ENCODE measurements around the gene NHERF1.

The NHERF1 gene

DNA sequence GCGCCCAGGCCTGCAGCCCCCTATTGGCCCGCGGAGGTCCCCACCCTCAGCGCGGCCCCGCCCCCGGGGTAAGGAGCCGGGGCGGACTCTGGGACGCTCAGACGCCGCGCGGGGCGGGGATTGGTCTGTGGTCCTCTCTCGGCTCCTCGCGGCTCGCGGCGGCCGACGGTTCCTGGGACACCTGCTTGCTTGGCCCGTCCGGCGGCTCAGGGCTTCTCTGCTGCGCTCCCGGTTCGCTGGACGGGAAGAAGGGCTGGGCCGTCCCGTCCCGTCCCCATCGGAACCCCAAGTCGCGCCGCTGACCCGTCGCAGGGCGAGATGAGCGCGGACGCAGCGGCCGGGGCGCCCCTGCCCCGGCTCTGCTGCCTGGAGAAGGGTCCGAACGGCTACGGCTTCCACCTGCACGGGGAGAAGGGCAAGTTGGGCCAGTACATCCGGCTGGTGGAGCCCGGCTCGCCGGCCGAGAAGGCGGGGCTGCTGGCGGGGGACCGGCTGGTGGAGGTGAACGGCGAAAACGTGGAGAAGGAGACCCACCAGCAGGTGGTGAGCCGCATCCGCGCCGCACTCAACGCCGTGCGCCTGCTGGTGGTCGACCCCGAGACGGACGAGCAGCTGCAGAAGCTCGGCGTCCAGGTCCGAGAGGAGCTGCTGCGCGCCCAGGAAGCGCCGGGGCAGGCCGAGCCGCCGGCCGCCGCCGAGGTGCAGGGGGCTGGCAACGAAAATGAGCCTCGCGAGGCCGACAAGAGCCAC, at the start of gene NHERF1:
NHERF1 (plus strand) TSS at position 100 of the 750 bp plus-strand sequence; CDS start at position 319, 219 bp downstream.
- DNase-seq, result peak; percentile 95

DNA sequence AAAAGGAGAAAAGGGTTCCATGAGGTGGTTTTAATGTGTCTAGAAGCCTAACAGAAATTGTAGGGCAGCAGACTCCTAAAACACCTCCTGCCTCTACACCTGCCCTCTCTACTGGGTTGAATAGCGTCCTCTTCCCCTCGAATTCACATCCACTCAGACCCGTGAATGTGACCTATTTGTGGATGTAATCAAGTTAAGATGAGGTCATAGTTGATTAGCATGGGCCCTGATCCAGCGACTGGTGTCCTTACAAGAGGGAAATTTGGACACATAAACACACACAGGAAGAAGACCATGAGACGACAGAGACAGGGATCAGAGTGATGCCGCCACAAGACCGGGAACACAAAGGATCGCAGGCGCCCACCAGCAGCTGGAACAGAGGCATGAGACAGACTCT, 49.2 kb upstream of the NHERF1 start:
- DNase-seq, result no peak

- no peak for DNase-seq
Observed at GRCh38 chr17:74702116-74702871, 46.1 kb upstream of the NHERF1 start.

- DNase-seq, result no peak
Observed at GRCh38 chr17:74703311-74703710, 45.1 kb upstream of the NHERF1 start.

DNA sequence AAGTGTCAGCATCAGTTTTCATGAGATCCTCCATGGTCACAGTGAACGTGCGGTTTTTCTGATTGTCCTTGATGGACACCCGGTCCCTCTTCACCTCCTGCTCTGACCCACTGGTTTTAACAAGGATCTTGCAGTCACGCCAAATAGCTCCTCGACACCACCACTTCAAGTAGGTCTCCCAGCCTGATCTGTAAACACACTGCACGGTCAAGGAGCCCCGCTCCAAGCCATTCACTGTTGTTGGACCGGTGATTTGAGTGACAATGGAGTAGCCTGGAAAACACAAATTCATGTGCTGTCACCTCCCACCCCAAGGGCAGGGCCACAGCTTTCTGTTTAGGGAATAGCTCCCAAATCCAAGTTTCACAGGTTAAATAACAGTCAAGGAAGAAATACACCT, 43.9 kb upstream of the NHERF1 start:
- no peak for DNase-seq

DNA sequence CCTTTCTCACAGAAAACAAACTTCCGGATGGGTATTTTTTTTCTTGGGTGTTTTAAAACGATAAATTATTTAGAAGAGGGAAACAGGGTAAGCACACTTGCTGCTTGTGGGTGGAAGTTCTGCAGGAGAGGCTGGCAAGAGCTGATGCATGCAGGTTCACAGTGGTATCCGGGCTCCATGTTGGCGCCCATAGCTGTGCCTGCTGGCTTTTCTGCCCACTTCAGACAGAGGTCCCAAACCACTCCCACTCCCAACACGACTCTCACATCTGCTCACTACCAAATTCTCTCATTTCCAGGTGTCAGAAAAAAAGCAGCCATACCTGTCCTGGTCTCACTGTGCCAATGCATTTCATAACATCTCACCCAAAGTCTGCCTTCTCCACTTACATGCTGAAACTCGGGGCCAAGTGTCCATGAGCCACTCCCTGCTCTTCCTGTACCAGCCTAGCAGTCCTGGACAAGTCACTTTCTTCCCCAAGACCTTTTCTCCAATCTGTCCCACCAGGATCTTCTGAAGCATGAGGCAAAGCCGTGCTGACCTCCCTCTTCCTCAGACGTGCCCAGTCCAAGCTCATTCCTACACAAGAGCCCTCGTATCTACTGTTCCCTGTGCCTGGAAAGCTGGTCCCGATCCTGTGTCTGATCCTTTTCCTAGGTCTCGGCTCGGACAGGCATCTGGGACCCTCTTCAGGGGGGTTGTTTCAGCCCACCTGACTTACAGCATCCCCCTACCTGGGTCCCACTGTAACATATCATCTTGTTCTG, 37.2 kb upstream of the NHERF1 start:
- no peak for DNase-seq

GRCh38 chr17:74712301-74712700, 36.1 kb upstream of the NHERF1 start:
- no peak for DNase-seq

GRCh38 chr17:74712756-74713155, 35.7 kb upstream of the NHERF1 start, which contains the start of gene CD300LF:
Gene CD300LF, minus strand, starts transcription at chr17:74712923. Its CDS starts 57 bp downstream, at chr17:74712866.
- no peak for DNase-seq

DNA sequence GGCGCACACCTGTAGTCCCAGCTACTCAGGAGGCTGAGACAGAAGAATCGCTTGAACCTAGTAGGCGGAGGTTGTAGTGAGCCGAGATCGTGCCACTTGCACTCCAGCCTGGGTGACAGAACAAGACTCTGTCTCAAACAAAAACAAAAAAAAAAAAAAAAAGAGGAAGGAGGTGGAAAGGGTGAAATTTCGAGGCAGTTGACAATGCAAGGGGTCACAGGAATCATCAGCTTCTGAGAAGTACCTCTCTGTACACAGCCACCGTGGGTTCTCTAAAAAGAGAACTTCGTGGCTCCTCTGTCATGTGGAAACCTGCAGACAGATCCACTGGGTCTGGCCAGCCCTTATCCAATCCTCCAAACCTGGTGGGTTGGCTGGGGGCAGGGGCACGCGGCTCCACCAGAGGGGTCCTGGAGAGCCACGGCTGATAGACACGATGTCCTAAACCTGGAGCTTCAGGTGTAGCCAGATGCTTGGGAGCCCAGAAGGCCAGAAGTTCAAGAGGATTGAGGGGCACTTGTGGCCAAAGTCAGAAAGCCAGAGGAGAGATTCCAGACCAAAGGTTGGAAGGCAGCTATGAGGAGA, 35.2 kb upstream of the NHERF1 start:
- DNase-seq, result no peak

DNA sequence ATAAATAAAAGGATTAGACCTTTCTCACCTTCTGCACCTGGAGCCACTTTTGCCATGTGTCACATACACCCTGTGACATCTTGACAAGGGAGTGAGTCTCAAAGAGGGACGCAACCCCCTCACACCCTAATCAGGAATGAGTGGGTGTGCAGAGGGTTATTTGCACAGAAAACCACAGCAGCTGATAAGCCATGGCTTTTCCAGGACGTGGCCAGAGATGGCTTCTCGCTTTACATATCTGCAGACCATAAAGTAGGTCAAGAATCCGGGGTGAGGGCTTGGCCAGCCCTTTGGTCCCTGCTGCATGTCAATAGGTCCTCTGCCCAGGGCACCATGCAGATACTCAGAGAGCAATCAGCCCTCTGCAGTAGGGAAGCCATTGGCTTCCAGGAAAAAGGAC, 33.3 kb upstream of the NHERF1 start:
- no peak for DNase-seq

DNA sequence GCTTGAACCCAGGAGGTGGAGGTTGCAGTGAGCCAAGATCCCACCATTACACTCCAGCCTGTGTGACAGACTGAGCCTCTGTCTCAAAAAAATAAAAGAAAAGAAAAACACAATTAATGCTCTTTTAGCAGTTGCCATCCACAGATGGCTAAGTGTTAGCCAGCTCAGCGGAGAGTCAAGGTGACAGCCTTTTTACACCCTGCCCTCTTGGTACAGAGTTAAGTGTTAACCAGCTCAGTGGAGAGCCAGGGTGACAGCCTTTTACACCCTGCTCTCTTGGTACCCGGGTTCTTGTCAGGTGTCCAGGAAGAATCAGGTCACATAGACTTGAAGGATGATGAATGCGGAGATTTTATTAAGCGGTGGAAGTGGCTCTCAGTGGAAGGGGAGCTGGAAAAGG, 27.9 kb upstream of the NHERF1 start:
- no peak for DNase-seq

GRCh38 chr17:74722782-74723181, 25.6 kb upstream of the NHERF1 start:
- DNase-seq, result no peak

- DNase-seq, result no peak
Observed at GRCh38 chr17:74723891-74724290, 24.5 kb upstream of the NHERF1 start.

DNA sequence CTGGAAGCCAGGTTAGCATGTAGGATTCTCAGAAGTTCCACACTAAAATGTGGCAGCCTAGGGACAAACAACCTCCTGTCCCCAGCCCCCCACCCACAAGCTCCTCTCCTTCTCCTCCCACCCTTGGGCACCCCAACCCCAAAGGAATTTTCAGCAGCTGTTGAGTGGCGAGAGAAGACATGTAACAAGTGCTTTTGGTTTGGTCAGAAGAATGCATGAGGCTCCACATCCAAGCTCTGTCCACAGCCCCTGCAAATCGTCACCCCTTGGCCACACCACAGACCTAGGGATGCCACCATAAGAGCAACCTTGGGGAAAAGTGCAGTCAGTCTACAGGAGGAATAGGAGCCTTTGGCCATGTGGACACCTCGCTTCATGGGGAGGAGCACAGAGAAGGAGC, 23.3 kb upstream of the NHERF1 start:
- DNase-seq, result no peak

GRCh38 chr17:74728033-74728701, 20.3 kb upstream of the NHERF1 start:
- DNase-seq, result no peak

- no peak for DNase-seq
Observed at GRCh38 chr17:74728702-74729075, 19.7 kb upstream of the NHERF1 start.

GRCh38 chr17:74729368-74729767, 19.1 kb upstream of the NHERF1 start:
- no peak for DNase-seq

GRCh38 chr17:74729866-74730265, 18.6 kb upstream of the NHERF1 start:
- no peak for DNase-seq

- DNase-seq, result peak; percentile 79
Observed at GRCh38 chr17:74730491-74731346, 17.7 kb upstream of the NHERF1 start.

- no peak for DNase-seq
Observed at GRCh38 chr17:74731347-74731605, 17.2 kb upstream of the NHERF1 start.

GRCh38 chr17:74732042-74732867, 16.2 kb upstream of the NHERF1 start:
- DNase-seq, result no peak
